Right ventricle myocardium superior (tissue), 1 donor: ENCODE results near the gene LRRC27. TPM values are rescaled to one million over a fixed set of nuclear protein-coding genes. Genes with fewer than 3 reads are reported as not detected.
"Not testable (repeated sequence)": the region's sequence is repeated elsewhere in the genome, so short reads cannot be mapped to it uniquely, and the experiment has no call there.

ENCODE experiments used
- ATAC-seq: fragments of 200-7000 bp; cut with Tn5 transposase; one replicate; pipeline ENCODE4 v1.9.1; 2020; ENCODE audit warnings: mild to moderate bottlenecking; ENCODE audit not compliant: poor library complexity
- DNase-seq: peaks from one replicate; pipeline ENCODE4 v3.0.0-alpha.2; 2020
- intact Hi-C: fragments of 100-400 bp; cut with DNase I; formaldehyde crosslinking; loops from one replicate; pipeline ENCODE4 v1.11.2; 2022
- total RNA-seq: library from RNA; stranded (reverse); fragmentation: NEBNext Ultra II Directional; extraction: Animal tissue kit (Norgen Biotek cat#: 25700); gene quantifications from one replicate; pipeline ENCODE4 v1.2.1, GENCODE V29; 2021
- donor health status: DM: no; HTN: yes; CAD: no; lungs with severe emphysema.

LRRC27 gene
- total RNA-seq, 1 donor from 2014 or later = 3.9 TPM

GRCh38 chr10:132330486-132330833 lies 1.5 kb upstream of the LRRC27 start:
- no peak for ATAC-seq
- intact Hi-C loops = no loop called here

GRCh38 chr10:132332433-132332754 lies 401 bp downstream of the LRRC27 start:
- no peak for DNase-seq
- no peak for ATAC-seq
- intact Hi-C loops = no loop called here

More at GRCh38 chr10:132330486-132330833, 1.5 kb upstream of the LRRC27 start:
- DNase-seq = no peak

GRCh38 chr10:132333386-132333785 lies 1.4 kb downstream of the LRRC27 start:
- DNase-seq (no peak), ATAC-seq (no peak)
- intact Hi-C loops = no loop called here

GRCh38 chr10:132334631-132335188 lies 2.7 kb downstream of the LRRC27 start:
- DNase-seq (no peak), ATAC-seq (no peak)
- intact Hi-C loops = no loop called here

- DNase-seq (no peak), ATAC-seq (no peak)
- intact Hi-C loops = no loop called here
These were observed 3.4 kb downstream of the LRRC27 start for GRCh38 chr10:132335189-132336063.

- ATAC-seq (no peak), DNase-seq (no peak)
- intact Hi-C loops = no loop called here
These were observed 4.2 kb downstream of the LRRC27 start for GRCh38 chr10:132336064-132336746.

GRCh38 chr10:132336919-132337407 lies 5.0 kb downstream of the LRRC27 start:
- intact Hi-C loops = no loop called here
- ATAC-seq (peak; percentile 19), DNase-seq (no peak)

- intact Hi-C loops, ATAC-seq, DNase-seq: not testable (repeated sequence)
These were observed 5.9 kb downstream of the LRRC27 start for GRCh38 chr10:132337854-132338253.

GRCh38 chr10:132338876-132339275 lies 6.9 kb downstream of the LRRC27 start:
- no peak for ATAC-seq
- DNase-seq = no peak
- intact Hi-C loops = no loop called here

GRCh38 chr10:132339276-132339675 lies 7.3 kb downstream of the LRRC27 start:
- ATAC-seq (no peak), DNase-seq (no peak)
- intact Hi-C loops = no loop called here

- DNase-seq (no peak), ATAC-seq (no peak)
- intact Hi-C loops = no loop called here
These were observed 9.0 kb downstream of the LRRC27 start for GRCh38 chr10:132341017-132341416.

- intact Hi-C loops = no loop called here
- DNase-seq (no peak), ATAC-seq (no peak)
These were observed 9.8 kb downstream of the LRRC27 start for GRCh38 chr10:132341781-132342180.

- DNase-seq = no peak
- ATAC-seq = no peak
- intact Hi-C loops = no loop called here
These were observed 10.6 kb downstream of the LRRC27 start for GRCh38 chr10:132342553-132342952.

GRCh38 chr10:132344386-132344785 lies 12.4 kb downstream of the LRRC27 start:
- DNase-seq = no peak
- ATAC-seq = no peak
- intact Hi-C loops = no loop called here

GRCh38 chr10:132345345-132345744 lies 13.4 kb downstream of the LRRC27 start:
- peak; percentile 11 for DNase-seq
- intact Hi-C loops = no loop called here
- no peak for ATAC-seq

GRCh38 chr10:132346806-132347205 lies 14.8 kb downstream of the LRRC27 start:
- intact Hi-C loops = no loop called here
- ATAC-seq = no peak
- DNase-seq = peak; percentile 35

- intact Hi-C loops = no loop called here
- ATAC-seq (no peak), DNase-seq (peak; percentile 31)
These were observed 15.4 kb downstream of the LRRC27 start for GRCh38 chr10:132347211-132347930.

- DNase-seq (peak; percentile 3), ATAC-seq (no peak)
- intact Hi-C loops = no loop called here
These were observed 15.9 kb downstream of the LRRC27 start for GRCh38 chr10:132347931-132348267.

GRCh38 chr10:132349766-132350165 lies 17.8 kb downstream of the LRRC27 start:
- intact Hi-C loops = loop anchor here (2.0 kb wide), 1 partner anchor 127 kb away; no protein-coding TSS in a partner anchor

More at GRCh38 chr10:132349766-132350165, 17.8 kb downstream of the LRRC27 start:
- peak; percentile 28 for DNase-seq
- ATAC-seq = no peak
